ENCODE measurements around the gene THOC6.

The THOC6 gene

DNA sequence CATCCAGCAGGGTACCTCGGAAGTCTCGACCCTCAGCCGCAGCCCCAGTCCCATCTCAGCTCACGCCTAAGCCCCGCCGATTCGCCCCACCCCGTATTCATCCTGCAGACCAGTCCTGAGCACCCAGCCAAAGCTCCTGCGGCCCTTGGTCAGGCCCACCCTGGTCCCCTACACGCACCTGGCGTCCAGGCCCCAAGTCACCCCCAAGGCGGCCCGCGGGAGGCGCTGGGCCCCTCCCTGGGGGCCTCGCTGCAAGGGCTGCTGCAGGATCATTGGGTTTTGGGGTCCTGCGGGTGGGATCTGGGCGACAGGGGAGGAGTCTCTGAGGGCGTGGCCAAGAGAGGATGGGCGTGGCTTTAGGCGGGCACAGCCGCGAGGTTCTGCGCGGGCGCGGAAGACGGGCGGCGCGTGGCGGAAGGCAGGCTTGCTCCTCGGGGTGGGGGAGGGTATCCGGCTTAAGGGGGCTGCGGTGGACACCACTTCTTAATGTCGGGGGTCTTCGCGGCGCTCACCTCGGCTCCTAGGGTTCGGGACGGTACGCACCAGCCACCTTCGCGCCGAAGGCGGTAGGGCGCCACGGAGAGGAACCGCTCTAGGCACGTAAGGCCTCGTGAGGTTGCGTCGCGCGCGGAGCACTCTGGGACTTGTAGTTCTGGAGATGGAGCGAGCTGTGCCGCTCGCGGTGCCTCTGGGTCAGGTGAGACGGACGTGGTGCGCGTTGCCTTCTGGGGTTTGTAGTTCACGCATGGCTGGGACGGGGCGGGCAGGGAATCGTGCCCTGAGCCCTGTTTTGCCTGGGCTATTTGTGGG lies at the start of gene THOC6, which contains the start of gene HCFC1R1:
Gene THOC6 (plus strand): TSS at position 367 of the 810 bp plus-strand sequence. CDS start 292 bp downstream, at position 659.
Gene HCFC1R1 (minus strand): TSS at position 274 of the 810 bp plus-strand sequence. CDS start 1 bp downstream, at position 273.
- DNase-seq = peak; percentile 95 to 99

DNA sequence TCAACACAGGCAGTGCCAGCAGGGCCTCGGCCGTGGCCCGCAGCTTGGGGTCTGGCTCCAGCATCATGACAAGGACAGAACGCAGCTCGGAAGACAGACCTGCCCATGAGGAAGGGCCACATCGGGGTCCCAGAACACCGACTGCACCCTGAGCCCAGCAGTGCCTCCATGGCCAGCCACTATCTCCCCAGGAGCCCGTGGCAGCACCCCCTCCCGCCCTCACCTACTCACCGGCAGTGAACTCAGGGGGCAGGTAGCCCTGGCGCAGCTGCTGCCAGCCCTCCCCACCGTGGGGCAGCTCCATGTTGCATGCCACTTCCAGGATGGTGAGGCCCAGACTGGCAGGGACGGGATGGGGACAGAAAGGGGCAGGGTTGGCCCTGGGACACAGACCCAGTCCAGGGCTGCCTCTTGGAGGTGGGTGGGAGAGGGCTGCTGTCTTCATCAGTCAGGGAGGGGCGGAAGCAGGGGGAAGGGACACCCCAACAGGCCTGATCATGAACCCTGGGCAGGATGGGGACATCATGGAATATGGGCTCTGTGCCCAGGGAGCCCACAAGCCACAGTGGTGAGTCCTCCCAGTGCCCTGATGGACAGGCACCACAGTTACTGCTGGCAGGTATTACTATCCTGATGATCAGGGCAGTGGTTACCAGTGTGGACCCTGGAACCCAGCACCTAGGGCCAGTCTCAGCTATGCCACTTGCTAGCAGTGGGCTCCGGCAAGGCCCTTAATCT lies 49.3 kb upstream of the THOC6 start:
- no peak for DNase-seq

DNA sequence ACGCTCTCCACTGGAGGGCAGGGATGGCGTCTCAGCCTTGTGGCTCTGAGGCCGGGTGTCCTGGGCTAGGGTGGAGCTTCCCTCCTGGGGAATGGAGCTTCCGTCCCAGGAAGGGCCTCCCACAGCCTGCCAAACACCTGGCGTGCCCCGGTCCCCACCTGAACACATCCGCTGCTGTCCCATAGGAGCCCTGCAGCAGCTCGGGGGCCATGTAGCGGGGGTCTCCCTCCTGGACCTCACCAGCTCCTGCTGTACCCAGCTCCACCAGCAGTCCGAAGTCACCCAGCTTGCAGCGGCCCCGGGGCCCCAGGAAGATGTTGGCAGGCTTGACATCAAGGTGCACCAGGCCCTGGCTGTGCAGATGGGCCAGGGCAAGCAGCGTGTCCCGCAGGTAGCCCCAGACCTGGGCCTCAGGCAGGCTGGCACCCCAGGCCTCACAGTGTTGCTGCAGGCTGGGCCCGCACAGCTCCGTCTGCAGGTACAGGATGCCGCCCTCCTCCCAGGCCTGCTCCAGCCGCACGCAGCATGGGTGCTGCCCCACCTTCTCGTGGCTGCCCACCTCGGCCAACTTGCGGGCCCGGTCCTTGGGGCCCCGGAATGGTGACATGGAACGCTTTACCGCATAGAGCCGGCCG lies 48.6 kb upstream of the THOC6 start:
- no peak for DNase-seq

DNA sequence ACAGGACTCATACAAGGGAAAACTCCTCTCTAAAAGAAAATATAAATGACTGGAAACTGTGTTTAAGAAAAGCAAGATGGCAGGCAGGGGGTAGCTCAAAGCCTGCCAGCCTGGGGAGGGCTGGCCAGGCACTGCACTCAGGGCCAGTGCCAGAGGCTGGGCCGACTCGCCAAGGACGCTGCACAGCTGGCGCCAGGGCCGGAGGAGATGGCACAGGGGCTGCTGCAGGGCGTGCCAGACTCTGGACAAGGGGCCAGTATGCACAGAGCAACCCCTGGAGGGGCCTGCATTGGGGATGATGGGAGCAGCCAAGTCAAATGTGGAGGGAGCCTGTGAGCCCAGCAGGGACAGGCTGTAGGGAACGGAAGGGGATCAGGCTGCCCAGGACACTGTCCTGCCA lies 47.6 kb upstream of the THOC6 start:
- DNase-seq = no peak

DNA sequence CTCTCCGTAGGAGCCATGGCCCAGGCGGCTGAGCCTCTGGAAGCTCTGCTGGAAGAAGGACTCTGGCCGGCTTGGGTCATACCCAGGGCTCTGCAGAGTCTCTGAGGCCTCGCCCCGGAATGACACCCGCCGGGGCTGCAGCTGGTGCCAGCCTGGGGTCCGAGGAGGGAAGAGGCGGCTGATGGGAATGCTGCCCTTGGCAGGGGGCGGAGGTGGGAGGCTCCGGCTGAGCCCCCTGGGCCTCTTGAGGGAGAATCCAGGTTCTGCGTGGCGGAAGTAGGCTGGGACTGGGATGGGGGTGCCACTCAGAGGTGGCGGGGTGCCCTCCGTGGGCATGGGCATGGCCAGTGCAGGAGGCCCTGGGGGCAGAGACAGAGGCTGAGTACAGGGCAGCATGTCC lies 47.2 kb upstream of the THOC6 start:
- no peak for DNase-seq

GRCh38 chr16:2977440-2977839 lies 46.4 kb upstream of the THOC6 start:
- no peak for DNase-seq

- DNase-seq = no peak
Observed at GRCh38 chr16:2979669-2980226, 44.1 kb upstream of the THOC6 start.

- peak; percentile 89 to 95 for DNase-seq
Observed at GRCh38 chr16:2980227-2981176, 43.3 kb upstream of the THOC6 start, which contains the start of gene PKMYT1. PKMYT1 (minus strand) TSS chr16:2980446; CDS start chr16:2979657, 789 bp downstream.

DNA sequence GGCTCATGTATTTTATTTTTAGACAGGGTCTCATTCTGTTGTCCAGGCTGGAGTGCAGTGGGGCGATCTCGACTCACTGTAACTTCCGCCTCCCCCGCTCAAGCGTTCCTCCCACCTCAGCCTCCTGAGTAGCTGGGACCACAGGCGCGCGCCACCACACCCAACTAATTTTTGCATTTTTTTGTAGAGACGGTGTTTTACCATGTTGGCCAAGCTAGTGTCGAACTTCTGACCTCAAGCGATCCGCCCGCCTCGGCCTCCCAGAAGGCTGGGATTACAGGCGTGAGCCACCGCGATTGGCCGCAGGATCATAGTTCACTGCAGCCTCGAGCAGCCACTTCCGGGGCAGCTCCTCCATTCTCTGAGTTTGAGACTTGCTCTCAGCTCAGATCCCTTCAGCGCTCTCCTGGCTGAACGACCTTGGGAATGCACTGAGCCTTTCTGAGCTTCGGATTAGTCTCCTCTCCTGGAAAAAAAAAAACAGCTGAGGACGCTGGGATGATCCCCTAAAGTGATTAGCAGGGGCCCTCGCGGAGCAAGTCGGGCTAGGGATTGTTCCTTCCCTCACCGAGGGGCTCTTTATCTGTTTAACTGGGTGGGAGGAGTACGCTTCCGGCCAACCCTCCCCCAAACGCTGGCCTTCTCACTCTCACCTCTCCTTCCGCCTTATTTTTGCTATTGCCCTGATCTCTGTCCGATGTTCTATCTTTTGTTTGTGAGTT lies 42.5 kb upstream of the THOC6 start:
- DNase-seq = no peak

DNA sequence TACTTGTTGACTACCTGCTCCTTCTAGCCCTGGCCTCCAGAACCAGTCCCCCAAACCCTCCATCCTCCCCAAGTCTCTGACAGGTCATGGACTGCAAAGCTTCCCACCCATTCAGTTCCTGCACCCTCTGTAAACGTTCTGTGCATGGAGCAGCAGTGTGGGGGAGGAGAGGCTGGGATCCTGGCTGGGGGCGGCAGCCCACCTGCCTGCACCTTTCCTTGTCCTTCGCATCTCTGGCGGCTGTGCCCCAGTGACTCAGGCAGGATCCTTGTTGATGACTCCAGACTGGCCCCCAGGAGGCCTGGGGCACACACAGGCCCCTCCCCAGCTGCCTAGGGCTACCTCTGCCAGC lies 42.0 kb upstream of the THOC6 start:
- DNase-seq = no peak

DNA sequence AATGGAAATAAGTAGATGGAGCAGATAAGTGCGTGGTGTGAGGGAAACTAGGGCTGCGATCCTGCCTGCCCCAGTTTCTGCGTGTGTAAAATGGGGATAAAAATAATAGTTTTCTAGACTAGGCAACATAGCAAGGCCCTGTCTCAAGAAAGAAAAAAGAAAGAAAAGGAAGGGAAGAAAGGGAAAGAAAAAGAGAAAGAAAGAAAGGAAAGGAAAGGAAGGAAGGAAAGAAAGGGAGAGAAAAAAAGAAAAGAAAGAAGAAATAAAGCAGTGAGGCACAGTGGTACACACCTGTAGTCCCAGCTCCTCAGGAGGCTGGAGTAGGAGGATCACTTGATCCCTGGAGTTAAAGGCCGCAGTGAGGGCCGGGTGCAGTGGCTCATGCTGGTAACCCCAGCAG lies 41.4 kb upstream of the THOC6 start:
- DNase-seq = no peak

DNA sequence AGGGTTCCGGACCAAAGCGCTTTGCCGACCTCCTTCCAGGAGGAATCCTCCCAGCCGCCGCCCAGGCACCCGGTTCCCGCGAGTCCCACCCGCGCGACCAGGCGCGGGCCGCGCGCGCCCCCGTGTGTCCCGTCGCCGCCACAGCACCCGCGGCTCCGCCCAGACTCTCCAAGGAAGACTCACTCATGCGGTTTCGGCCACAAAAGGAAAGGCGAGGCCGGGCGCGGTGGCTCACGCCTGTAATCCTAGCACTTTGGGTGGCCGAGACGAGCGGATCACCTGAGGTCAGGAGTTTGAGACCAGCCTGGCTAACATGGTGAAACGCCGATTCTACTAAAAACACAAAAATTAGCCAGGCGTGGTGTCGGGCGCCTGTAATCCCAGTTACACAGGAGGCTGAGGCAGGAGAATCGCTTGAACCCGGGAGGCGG lies 40.1 kb upstream of the THOC6 start:
- peak; percentile 84 to 85 for DNase-seq

DNA sequence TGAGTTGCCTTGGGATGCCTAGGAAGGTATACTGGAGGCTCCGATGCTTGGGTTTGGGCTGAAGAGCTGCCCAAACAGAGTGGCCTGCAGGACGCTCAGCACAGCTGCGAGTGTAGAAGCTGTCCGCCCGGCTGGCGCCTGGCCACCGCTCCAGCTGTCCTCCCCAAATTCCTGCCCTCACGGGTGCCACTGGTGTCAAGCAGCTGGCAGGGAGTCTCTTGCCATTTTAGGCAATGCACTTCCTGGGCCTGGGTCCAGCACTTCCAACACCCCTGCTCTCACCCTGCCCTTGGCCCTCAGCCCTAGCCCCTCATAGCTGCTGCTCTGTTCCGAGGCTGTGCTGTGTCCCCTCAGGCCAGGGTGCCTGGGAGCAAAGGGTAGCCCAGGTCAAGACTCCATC lies 38.4 kb upstream of the THOC6 start:
- DNase-seq = no peak

DNA sequence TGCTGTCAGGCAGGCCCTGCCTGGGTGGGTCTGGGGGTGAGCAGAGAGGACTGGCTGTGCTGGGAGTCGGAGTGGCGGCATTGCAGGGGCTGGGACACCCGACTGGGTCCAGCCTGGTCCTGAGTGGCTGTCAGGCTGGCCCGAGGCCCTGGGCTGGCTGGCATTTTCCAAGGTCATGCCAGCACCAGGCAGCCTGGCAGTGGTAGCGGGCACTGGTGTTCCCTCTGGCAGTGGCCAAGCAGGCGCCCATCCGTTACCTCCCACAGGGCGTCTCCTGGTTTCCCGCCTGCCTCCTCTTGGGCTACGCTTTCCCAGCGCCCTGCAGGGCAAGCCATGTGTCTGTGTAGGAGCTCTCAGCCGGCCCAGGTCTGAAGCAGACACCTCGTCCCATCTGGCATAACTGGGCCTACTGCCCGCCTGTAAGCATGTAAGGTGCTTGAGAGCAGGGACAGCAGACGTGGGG lies 37.9 kb upstream of the THOC6 start:
- DNase-seq = no peak

DNA sequence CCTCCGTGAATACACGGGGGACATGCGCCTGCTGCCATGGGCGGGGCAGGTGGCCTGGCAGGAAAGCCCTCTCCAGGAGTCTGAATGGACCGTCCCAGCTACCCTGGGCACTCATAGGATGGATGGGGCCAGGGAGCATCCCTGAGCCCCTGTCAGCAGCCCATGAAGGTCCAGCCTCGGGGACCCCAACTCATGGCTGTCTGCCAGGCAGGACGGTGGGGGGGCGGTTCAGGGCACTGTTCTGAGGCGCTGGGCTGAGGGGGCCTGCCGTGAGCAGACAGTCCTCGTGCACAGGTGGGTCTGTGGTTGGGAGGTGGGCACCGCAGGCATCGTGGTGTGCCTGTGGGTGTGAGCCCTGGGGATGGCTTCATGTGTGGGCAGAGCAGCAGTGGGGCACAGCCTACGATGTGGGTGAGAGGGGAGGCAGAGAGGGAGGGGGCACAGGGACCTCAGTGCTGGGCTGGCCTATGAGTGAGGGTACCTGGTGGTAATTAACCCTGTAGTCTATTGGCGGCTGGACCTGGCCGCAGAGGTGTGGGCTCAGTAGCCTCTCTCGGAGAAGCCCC lies 37.1 kb upstream of the THOC6 start:
- DNase-seq = no peak

DNA sequence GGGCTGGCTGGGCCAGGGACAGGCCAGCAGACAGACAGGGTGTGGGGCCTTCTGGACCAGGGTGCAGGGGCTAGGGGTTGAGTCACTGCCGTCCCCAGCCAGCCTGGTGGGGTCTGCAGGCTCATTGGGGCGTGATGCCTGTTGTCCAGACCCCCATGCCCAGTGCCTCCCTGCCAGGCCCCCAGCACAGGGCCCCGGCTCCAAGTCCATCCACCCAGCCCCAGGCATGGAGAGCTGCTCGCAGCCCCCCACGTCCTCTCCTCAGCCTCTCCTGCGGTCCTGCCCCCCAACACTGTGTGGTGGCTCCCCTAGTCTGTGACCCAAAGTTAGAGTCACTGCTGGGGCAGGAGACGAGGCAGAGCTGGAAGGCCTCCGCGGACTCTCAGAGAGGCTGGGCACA lies 36.5 kb upstream of the THOC6 start:
- no peak for DNase-seq

- DNase-seq = no peak
Observed at GRCh38 chr16:2987833-2988232, 36.0 kb upstream of the THOC6 start.

DNA sequence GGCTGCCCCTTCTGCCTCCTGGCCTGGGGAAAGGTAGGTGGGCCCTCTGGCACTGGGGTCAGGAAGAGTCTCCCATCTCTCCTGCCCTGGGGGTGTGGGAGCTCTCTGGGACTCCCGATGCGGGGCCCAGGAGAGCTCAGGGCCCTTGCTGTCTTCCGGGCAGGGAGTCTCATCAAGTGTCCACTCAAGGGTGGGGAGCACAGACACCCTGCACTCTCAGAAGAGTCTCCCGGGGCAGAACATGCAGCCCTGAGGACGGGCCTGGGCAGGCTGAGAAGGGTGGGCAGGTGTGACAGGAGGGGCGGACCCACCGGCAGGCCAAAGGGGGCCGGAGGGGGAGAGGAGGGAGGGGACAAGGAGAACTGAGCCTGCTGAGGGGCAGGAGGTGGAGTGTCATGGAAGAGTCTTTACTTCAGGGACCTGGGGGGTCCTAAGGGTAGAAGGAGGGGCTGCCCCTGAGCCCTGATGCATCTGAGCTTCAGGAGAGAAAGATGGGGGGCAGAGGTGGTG lies 35.2 kb upstream of the THOC6 start:
- DNase-seq = no peak

- DNase-seq = no peak
Observed at GRCh38 chr16:2990891-2991290, 32.9 kb upstream of the THOC6 start.

DNA sequence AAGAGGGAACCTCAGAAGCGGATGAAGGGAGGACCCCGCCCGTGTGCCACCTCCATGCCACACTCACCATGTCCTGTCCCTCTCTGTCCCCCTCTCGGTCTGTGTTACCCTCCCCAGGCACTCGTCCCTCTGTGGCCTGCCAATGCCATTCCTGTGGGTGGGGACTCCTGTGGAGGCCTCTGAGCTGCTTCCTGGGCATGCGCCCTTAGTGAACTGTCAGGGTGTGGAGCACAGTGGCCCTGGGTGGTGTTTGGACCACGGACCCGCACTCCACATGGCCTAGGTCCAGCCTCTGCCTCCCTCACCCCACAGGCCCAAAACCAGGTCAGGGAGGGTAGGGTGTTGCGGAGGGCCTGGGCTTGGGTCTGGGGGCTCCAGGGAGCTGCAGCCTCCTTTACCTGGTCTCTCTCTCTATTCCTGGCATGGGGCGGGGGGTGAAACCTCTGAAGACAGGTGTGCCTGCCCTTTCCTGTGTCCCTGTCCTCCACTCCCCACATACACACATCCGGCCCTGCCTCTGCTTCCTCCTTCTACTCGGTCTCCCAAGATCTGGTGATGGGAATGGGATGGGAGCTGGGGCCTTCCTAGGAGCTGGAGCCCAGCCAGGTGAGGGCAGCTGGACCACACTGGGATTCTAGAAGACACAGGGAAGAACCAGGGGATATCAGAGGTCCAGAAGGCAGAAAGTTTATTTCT lies 32.1 kb upstream of the THOC6 start:
- no peak for DNase-seq

All from NCI-H187 (cell line).